SK-N-SH (cell line): ENCODE results near the gene INHBB. TPM values are rescaled to one million over a fixed set of nuclear protein-coding genes. Genes with fewer than 3 reads are reported as not detected.

Source experiments
- CTCF ChIA-PET: fragments of 300-600, 350-600 bp; formaldehyde crosslinking; extraction: SDS; loops from one replicate; lab custom pipeline; 2021; lab: Yijun Ruan, JAX
- POLR2A ChIA-PET: fragments of 350-600 bp; sonication (Branson Sonifier 250); formaldehyde crosslinking; extraction: SDS; loops from one replicate; lab custom pipeline; 2020; ENCODE audit warnings: antibody characterized with exemption, inconsistent platforms; lab: Yijun Ruan, JAX
- DNase-seq: peaks from one replicate; pipeline ENCODE4 v3.0.0; 2012
- H2AFZ ChIP-seq: fragments of 200-600 bp; sonication (generic); 2 replicates; pipeline ENCODE4 v1.8.1; 2016; ENCODE audit warnings: antibody characterized with exemption, mild to moderate bottlenecking, low read depth
- H3F3A ChIP-seq: fragments of 200-600 bp; sonication (generic); replicated peaks from 2 replicates; pipeline ENCODE3; 2016; ENCODE audit warnings: antibody characterized with exemption, mild to moderate bottlenecking; ENCODE audit not compliant: insufficient read depth
- H3K27ac ChIP-seq, 2 experiments: fragments of 200-500 bp in 1 of 2; fragments of 200-600 bp in 1 of 2; sonication (Bioruptor generic) in 1 of 2; sonication (generic), shearing (Covaris generic) in 1 of 2; 2 replicates each; pipeline versions ENCODE4 v1.5.1 to v1.6.1; 2014 to 2016; ENCODE audit warnings: low read depth in 2 of 2, inconsistent platforms in 1 of 2, low read length in 1 of 2, mild to moderate bottlenecking in 1 of 2, mixed read lengths in 1 of 2
- H3K27me3 ChIP-seq: fragments of 200-600 bp; sonication (generic), shearing (Covaris generic); 2 replicates; pipeline ENCODE4 v1.6.1; 2016; ENCODE audit warnings: mixed run types; ENCODE audit not compliant: insufficient read depth
- H3K36me3 ChIP-seq, 2 experiments: fragments of 200-500 bp in 1 of 2; fragments of 200-600 bp in 1 of 2; sonication (Bioruptor generic) in 1 of 2; sonication (generic) in 1 of 2; replicated peaks in 1 of 2; 2 replicates each; pipeline versions ENCODE3 to v1.5.1; 2014 to 2016; ENCODE audit warnings: low read length in 1 of 2, mild to moderate bottlenecking in 1 of 2; ENCODE audit not compliant: insufficient read depth in 2 of 2, control insufficient read depth in 1 of 2
- H3K4me1 ChIP-seq, 2 experiments: fragments of 200-500 bp in 1 of 2; fragments of 200-600 bp in 1 of 2; sonication (Bioruptor generic) in 1 of 2; sonication (generic), shearing (Covaris generic) in 1 of 2; 2 replicates each; pipeline versions ENCODE4 v1.5.1 to v1.6.1; 2014 to 2016; ENCODE audit warnings: low read depth in 1 of 2, low read length in 1 of 2, mixed run types in 1 of 2; ENCODE audit not compliant: insufficient read depth in 2 of 2, control insufficient read depth in 1 of 2
- H3K4me2 ChIP-seq: fragments of 200-600 bp; sonication (generic), shearing (Covaris generic); 2 replicates; pipeline ENCODE4 v1.6.1; 2017; ENCODE audit warnings: mixed run types
- H3K4me3 ChIP-seq, 2 experiments: fragments of 200-500 bp in 1 of 2; fragments of 200-600 bp in 1 of 2; sonication (Bioruptor generic) in 1 of 2; sonication (generic), shearing (Covaris generic) in 1 of 2; 2 replicates each; pipeline versions ENCODE4 v1.5.1 to v1.8.1; 2014 to 2016; ENCODE audit warnings: low read depth in 2 of 2, inconsistent platforms in 1 of 2, low read length in 1 of 2, mild to moderate bottlenecking in 1 of 2, mixed read lengths in 1 of 2, moderate library complexity in 1 of 2
- H3K79me2 ChIP-seq: fragments of 200-600 bp; sonication (generic); 2 replicates; pipeline ENCODE4 v1.8.1; 2017; ENCODE audit warnings: mild to moderate bottlenecking; ENCODE audit not compliant: insufficient read depth
- H3K9ac ChIP-seq: fragments of 200-600 bp; sonication (generic); 2 replicates; pipeline ENCODE4 v1.6.1; 2017; ENCODE audit warnings: mixed run types
- H3K9me2 ChIP-seq: fragments of 200-600 bp; sonication (generic); 2 replicates; pipeline ENCODE4 v1.6.1; 2017; ENCODE audit warnings: mixed run types
- H3K9me3 ChIP-seq: fragments of 200-600 bp; sonication (generic); 2 replicates; pipeline ENCODE4 v1.6.1; 2017; ENCODE audit warnings: mixed run types, mild to moderate bottlenecking, moderate library complexity
- H4K20me1 ChIP-seq: fragments of 200-600 bp; sonication (generic); 2 replicates; pipeline ENCODE4 v1.6.1; 2017; ENCODE audit warnings: mild to moderate bottlenecking, mixed run types; ENCODE audit not compliant: insufficient read depth
- CHD2 ChIP-seq: fragments of 150-350 bp; IDR thresholded peaks from 2 replicates; pipeline ENCODE4 v1.6.1; 2018; ENCODE audit warnings: low read length; ENCODE audit not compliant: partially characterized antibody
- EP300 ChIP-seq, 2 experiments: IDR thresholded peaks; 2 replicates each; pipeline versions ENCODE4 v1.4.0 to v1.6.1; 2012; ENCODE audit warnings: borderline replicate concordance in 1 of 2, low read depth in 1 of 2, low read length in 1 of 2
- EZH2phosphoT487 ChIP-seq: fragments of 200-600 bp; sonication (generic); IDR thresholded peaks from 2 replicates; pipeline ENCODE4 v1.6.1; 2017; ENCODE audit warnings: low read depth, mixed run types, mild to moderate bottlenecking, antibody characterized with exemption, moderate library complexity, borderline replicate concordance
- FOSL2 ChIP-seq: IDR thresholded peaks from 2 replicates; pipeline ENCODE4 v1.4.0; 2012; ENCODE audit warnings: low read depth, mild to moderate bottlenecking, moderate library complexity, borderline replicate concordance
- JUND ChIP-seq: IDR thresholded peaks from 2 replicates; pipeline ENCODE4 v1.4.0; 2012
- MXI1 ChIP-seq: IDR thresholded peaks from 2 replicates; pipeline ENCODE4 v1.6.1; 2012; ENCODE audit warnings: mild to moderate bottlenecking, low read depth, low read length, improper control_type of control experiment
- NFIC ChIP-seq: IDR thresholded peaks from 2 replicates; pipeline ENCODE4 v1.4.0; 2012; ENCODE audit warnings: borderline replicate concordance
- NRF1 ChIP-seq: IDR thresholded peaks from 2 replicates; pipeline ENCODE4 v1.6.1; 2012; ENCODE audit warnings: low read depth, mild to moderate bottlenecking, low read length
- POLR2AphosphoS5 ChIP-seq: IDR thresholded peaks from 2 replicates; pipeline ENCODE4 v1.6.1; 2012; ENCODE audit warnings: low read depth, low read length
- RCOR1 ChIP-seq: fragments of 150-350 bp; IDR thresholded peaks from 2 replicates; pipeline ENCODE4 v1.6.1; 2017; ENCODE audit warnings: antibody characterized with exemption, low read length
- RFX5 ChIP-seq: IDR thresholded peaks from 2 replicates; pipeline ENCODE4 v1.6.1; 2012; ENCODE audit warnings: mild to moderate bottlenecking, improper control_type of control experiment, low read length
- RXRA ChIP-seq: IDR thresholded peaks from 2 replicates; pipeline ENCODE4 v1.4.0; 2012; ENCODE audit warnings: low read depth, mild to moderate bottlenecking, borderline replicate concordance
- SIN3A ChIP-seq: IDR thresholded peaks from 2 replicates; pipeline ENCODE4 v1.6.1; 2012; ENCODE audit warnings: low read depth, mild to moderate bottlenecking, low read length, moderate library complexity, borderline replicate concordance
- TAF1 ChIP-seq: IDR thresholded peaks from 2 replicates; pipeline ENCODE4 v1.6.1; 2012; ENCODE audit warnings: low read depth, mild to moderate bottlenecking, low read length, moderate library complexity, borderline replicate concordance
- TCF12 ChIP-seq: IDR thresholded peaks from 2 replicates; pipeline ENCODE4 v1.4.0; 2012
- TEAD4 ChIP-seq: IDR thresholded peaks from 2 replicates; pipeline ENCODE4 v1.4.0; 2012; ENCODE audit warnings: mild to moderate bottlenecking, borderline replicate concordance; ENCODE audit not compliant: insufficient read depth
- YY1 ChIP-seq: IDR thresholded peaks from 2 replicates; pipeline ENCODE4 v1.4.0; 2012; ENCODE audit warnings: low read depth, mild to moderate bottlenecking
- WGBS: methylation state at CpG from one replicate; pipeline ENCODE4 v1.1.6; 2017; ENCODE audit warnings: low lambda C conversion rate; 5-methylcytosine and 5-hydroxymethylcytosine counted together
- polyA plus RNA-seq, 3 experiments: library from polyadenylated mRNA; depleted of rRNA; stranded (reverse); fragments of >200 nt; gene quantifications; 2 replicates each; pipeline ENCODE4 v1.2.3, GENCODE V29; 2012
- TF ChIP-seq, protein P1 (sequence below): fragments of 150-350 bp; IDR thresholded peaks from 2 replicates; pipeline ENCODE4 v1.6.1; 2017; ENCODE audit warnings: antibody characterized with exemption, low read length, low read depth, borderline replicate concordance
- TF ChIP-seq, protein P2 (sequence below): IDR thresholded peaks from 2 replicates; pipeline ENCODE4 v1.4.0; 2012; ENCODE audit warnings: low read depth, borderline replicate concordance
- TF ChIP-seq, protein P3 (sequence below): IDR thresholded peaks from 2 replicates; pipeline ENCODE4 v1.6.1; 2012; ENCODE audit warnings: mild to moderate bottlenecking, low read depth, low read length, moderate library complexity
- TF ChIP-seq, protein P4 (sequence below): IDR thresholded peaks from 2 replicates; pipeline ENCODE4; 2012
- TF ChIP-seq, protein P5 (sequence below): fragments of 150-350 bp; IDR thresholded peaks from 2 replicates; pipeline ENCODE4 v1.6.1; 2016; ENCODE audit warnings: mild to moderate bottlenecking, low read depth, low read length
- TF ChIP-seq, protein P6 (sequence below): IDR thresholded peaks from 2 replicates; pipeline ENCODE4 v1.4.0; 2012; ENCODE audit warnings: low read depth, borderline replicate concordance

Gene INHBB
- polyA plus RNA-seq, 1 of the 3 experiments (the other 2 are of a cell fraction): 0.03 TPM

DNA sequence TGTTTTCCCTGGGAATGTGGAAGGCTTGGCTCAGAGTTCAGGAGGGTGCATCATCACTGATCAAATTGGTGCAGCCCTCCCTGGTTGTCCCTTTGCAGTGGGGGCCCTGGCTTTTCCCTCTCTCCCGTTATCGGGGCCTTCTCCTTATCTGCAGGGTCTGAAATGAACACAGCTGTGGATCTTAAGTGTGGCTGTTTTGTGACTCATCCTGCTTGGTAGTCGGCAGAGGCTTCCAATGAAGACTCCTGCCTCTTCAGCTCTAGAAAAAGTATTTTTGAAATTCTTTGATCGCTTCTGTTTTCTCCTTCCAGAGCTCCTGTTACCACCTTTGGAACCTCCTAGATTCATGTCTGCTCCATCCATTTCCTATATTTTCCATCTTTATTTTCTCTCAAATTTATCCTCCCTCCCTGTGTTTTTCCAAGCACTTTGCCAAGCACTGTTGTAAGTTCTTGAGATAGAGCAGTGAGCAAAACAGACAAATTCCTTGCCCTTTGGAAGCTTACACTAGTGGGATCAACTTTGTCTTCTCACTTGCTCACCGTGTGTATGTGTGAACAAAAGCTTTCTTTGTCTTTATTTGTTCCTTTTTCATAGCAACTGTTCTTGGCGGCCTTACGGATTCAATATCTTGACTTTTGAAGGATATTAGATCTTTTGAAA is 47.6 kb upstream of the INHBB start:
- peaks cover 29 to 39% of the 10 kb centered on the region in 2 experiments for H3K36me3 ChIP-seq
- H3K4me3 ChIP-seq: no peak overlapping the region
- no peak overlapping the region for H3K9ac ChIP-seq
- no peaks in the 10 kb centered on the region for H3K27me3 ChIP-seq
- no peaks in the 10 kb centered on the region for H3K9me3 ChIP-seq
- no peak overlapping the region for H3K27ac ChIP-seq
- no peak for DNase-seq
- H3F3A ChIP-seq: no peaks in the 10 kb centered on the region
- H3K4me1 ChIP-seq: no peaks in the 10 kb centered on the region
- no peaks in the 10 kb centered on the region for H3K9me2 ChIP-seq
- POLR2A ChIA-PET: no interaction called here
- TF ChIP-seq, protein P1, sequence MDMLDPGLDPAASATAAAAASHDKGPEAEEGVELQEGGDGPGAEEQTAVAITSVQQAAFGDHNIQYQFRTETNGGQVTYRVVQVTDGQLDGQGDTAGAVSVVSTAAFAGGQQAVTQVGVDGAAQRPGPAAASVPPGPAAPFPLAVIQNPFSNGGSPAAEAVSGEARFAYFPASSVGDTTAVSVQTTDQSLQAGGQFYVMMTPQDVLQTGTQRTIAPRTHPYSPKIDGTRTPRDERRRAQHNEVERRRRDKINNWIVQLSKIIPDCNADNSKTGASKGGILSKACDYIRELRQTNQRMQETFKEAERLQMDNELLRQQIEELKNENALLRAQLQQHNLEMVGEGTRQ: no peak
- TF ChIP-seq, protein P2, sequence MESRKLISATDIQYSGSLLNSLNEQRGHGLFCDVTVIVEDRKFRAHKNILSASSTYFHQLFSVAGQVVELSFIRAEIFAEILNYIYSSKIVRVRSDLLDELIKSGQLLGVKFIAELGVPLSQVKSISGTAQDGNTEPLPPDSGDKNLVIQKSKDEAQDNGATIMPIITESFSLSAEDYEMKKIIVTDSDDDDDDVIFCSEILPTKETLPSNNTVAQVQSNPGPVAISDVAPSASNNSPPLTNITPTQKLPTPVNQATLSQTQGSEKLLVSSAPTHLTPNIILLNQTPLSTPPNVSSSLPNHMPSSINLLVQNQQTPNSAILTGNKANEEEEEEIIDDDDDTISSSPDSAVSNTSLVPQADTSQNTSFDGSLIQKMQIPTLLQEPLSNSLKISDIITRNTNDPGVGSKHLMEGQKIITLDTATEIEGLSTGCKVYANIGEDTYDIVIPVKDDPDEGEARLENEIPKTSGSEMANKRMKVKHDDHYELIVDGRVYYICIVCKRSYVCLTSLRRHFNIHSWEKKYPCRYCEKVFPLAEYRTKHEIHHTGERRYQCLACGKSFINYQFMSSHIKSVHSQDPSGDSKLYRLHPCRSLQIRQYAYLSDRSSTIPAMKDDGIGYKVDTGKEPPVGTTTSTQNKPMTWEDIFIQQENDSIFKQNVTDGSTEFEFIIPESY: no peak
- no peak for TF ChIP-seq EZH2phosphoT487
- no peak for TF ChIP-seq YY1
- TF ChIP-seq RCOR1: no peak
- TF ChIP-seq TCF12: peak; percentile 14; the same call in 1 of the 2 replicates
- TF ChIP-seq RFX5: no peak
- peak; percentile 27; the same call in 1 of the 2 replicates for TF ChIP-seq JUND
- no peak for TF ChIP-seq EP300 (IDR thresholded peaks at IDR 0.05; ENCODE audit: borderline replicate concordance in 1 of 2, low read depth in 1 of 2, low read length in 1 of 2)
- TF ChIP-seq, protein P3, sequence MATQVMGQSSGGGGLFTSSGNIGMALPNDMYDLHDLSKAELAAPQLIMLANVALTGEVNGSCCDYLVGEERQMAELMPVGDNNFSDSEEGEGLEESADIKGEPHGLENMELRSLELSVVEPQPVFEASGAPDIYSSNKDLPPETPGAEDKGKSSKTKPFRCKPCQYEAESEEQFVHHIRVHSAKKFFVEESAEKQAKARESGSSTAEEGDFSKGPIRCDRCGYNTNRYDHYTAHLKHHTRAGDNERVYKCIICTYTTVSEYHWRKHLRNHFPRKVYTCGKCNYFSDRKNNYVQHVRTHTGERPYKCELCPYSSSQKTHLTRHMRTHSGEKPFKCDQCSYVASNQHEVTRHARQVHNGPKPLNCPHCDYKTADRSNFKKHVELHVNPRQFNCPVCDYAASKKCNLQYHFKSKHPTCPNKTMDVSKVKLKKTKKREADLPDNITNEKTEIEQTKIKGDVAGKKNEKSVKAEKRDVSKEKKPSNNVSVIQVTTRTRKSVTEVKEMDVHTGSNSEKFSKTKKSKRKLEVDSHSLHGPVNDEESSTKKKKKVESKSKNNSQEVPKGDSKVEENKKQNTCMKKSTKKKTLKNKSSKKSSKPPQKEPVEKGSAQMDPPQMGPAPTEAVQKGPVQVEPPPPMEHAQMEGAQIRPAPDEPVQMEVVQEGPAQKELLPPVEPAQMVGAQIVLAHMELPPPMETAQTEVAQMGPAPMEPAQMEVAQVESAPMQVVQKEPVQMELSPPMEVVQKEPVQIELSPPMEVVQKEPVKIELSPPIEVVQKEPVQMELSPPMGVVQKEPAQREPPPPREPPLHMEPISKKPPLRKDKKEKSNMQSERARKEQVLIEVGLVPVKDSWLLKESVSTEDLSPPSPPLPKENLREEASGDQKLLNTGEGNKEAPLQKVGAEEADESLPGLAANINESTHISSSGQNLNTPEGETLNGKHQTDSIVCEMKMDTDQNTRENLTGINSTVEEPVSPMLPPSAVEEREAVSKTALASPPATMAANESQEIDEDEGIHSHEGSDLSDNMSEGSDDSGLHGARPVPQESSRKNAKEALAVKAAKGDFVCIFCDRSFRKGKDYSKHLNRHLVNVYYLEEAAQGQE: no peak
- no peak for TF ChIP-seq SIN3A
- TF ChIP-seq NRF1: no peak
- TF ChIP-seq TAF1: no peak
- TF ChIP-seq CHD2: no peak
- TF ChIP-seq, protein P4, sequence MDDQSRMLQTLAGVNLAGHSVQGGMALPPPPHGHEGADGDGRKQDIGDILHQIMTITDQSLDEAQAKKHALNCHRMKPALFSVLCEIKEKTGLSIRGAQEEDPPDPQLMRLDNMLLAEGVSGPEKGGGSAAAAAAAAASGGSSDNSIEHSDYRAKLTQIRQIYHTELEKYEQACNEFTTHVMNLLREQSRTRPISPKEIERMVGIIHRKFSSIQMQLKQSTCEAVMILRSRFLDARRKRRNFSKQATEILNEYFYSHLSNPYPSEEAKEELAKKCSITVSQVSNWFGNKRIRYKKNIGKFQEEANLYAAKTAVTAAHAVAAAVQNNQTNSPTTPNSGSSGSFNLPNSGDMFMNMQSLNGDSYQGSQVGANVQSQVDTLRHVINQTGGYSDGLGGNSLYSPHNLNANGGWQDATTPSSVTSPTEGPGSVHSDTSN: no peak
- TF ChIP-seq, protein P5, sequence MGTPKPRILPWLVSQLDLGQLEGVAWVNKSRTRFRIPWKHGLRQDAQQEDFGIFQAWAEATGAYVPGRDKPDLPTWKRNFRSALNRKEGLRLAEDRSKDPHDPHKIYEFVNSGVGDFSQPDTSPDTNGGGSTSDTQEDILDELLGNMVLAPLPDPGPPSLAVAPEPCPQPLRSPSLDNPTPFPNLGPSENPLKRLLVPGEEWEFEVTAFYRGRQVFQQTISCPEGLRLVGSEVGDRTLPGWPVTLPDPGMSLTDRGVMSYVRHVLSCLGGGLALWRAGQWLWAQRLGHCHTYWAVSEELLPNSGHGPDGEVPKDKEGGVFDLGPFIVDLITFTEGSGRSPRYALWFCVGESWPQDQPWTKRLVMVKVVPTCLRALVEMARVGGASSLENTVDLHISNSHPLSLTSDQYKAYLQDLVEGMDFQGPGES: no peak
- TF ChIP-seq NFIC: no peak
- TF ChIP-seq, protein P6, sequence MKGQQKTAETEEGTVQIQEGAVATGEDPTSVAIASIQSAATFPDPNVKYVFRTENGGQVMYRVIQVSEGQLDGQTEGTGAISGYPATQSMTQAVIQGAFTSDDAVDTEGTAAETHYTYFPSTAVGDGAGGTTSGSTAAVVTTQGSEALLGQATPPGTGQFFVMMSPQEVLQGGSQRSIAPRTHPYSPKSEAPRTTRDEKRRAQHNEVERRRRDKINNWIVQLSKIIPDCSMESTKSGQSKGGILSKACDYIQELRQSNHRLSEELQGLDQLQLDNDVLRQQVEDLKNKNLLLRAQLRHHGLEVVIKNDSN: no peak
- TF ChIP-seq TEAD4: no peak
- TF ChIP-seq RXRA: no peak
- TF ChIP-seq MXI1: no peak
- TF ChIP-seq FOSL2: peak; percentile 62
- no peak for TF ChIP-seq POLR2AphosphoS5
- H3K4me2 ChIP-seq: no peak overlapping the region
- CTCF ChIA-PET: interaction anchor here (1.6 to 4.5 kb wide), 3 partner anchors 9 to 17 kb away, joined by 4 to 18 read pairs (median 4); no protein-coding TSS in a partner anchor
- H2AFZ ChIP-seq: no peak overlapping the region
- no peaks in the 10 kb centered on the region for H3K79me2 ChIP-seq
- WGBS: 83% methylated on average over 5 of the region's 7 CpGs
- H4K20me1 ChIP-seq: 0 out of 2 replicates have a peak, but pooled peaks cover 7% of the 10 kb centered on the region
